ENCODE results near the gene TMED5.

Gene TMED5

GRCh38 chr1:93120614-93121013, 59.6 kb downstream of the TMED5 start:
- DNase-seq (ENCODE audit: low read depth): no peak

DNA sequence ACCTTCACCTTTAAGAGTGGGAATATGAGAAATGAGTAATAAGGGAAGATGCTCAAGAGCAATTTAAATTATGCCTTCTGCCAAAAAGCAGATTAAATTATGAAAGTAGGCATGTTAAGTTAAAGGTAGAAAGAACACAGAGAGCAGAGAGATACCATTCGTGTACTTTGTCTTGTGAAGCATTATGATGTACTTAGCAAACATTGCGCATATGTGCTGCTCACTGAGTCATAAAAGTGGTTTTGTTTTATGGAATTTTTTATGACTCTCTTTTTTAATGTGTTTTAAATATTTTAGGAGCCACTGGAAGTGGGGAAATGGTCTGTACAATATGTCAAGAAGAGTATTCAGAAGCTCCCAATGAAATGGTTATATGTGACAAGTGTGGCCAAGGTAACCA, 65.8 kb downstream of the TMED5 start:
- no peak for DNase-seq (ENCODE audit: low read depth)

DNA sequence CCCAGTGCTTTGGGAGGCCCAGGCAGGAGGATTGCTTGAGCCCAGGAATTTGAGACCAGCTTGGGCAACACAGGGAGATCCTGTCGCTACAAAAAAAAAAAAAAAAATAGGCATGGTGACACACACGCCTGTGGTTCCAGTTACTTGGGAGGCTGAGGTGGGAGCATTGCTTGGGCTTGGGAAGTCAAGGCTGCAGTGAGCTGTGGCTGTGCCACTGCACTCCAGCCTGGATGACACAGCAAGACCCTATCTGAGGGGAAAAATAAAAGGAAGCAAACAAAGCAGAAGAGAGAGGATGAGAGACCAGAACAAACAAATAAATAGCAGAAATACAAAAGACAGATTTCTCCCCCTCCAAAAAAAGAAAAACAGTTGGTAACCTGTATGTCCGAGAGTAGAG, 67.1 kb downstream of the TMED5 start:
- DNase-seq (ENCODE audit: low read depth): no peak

- DNase-seq (ENCODE audit: low read depth): no peak
Observed at GRCh38 chr1:93111561-93111960, 68.7 kb downstream of the TMED5 start.

DNA sequence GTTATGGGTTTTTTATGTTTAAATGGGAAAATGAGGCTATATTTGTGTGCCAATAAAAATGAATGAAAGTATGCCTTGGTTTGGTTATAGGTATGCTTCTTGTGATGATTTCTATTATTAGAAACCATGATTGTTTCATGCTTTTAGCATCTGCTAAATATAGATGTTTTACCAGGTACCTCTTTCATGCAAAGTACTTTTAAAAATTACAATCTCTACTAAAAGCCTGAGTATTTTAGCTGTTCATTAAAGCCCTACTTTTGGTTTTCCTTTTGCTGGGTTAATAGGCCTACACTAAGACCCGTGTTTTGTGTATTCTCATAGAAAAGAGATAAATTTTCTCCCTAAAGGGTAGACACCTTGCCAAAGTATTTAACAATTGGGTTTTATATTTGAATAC, 69.1 kb downstream of the TMED5 start:
- no peak for DNase-seq (ENCODE audit: low read depth)

DNA sequence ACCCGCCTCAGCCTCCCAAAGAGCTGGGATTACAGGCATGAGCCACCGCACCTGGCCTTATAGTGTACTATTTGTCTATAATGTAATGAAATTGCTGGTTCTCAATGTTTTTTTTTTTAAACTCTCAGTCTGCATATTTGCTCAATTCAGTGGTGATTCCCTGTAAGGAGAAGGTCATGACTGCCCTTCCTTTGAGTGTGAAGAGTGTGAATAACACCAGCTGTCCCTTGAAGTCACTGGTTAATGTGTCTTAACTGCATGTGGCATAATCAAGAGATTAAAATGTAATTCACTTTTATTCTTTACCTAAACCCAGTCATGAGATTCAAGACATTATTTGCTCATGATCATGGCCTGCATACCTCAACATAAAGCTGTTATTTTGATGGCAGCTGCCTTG, 70.6 kb downstream of the TMED5 start:
- no peak for DNase-seq (ENCODE audit: low read depth)

- no peak for DNase-seq (ENCODE audit: low read depth)
Observed at GRCh38 chr1:93108335-93108734, 71.9 kb downstream of the TMED5 start.

GRCh38 chr1:93107395-93107794, 72.8 kb downstream of the TMED5 start:
- DNase-seq (ENCODE audit: low read depth): no peak

GRCh38 chr1:93106226-93106625, 74.0 kb downstream of the TMED5 start:
- no peak for DNase-seq (ENCODE audit: low read depth)

DNA sequence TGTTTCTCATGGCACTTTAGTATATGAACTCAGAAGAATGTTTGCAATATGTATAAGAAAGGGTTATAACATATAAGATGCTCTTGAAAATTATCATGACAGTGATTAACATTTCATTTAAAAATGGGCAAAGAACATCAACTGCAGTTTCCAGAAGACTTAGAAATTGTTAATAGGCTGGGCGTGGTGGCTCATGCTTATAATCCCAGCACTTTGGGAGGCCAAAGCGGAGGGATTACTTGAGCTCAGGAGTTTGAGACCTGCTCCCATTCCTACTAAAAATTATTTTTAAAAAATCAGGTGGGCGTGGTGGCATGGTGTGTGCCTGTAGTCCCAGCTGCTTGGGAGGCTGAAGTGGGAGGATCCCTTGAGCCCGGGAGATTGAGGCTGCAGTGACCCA, 78.1 kb downstream of the TMED5 start:
- DNase-seq (ENCODE audit: low read depth): no peak

Measured in stimulated activated CD8-positive, alpha-beta memory T cell treated with anti-CD3 and anti-CD28 coated beads, Interleukin-12 subunit alpha, Interleukin-12 subunit beta, amount 100 ng/mL, for 1 hour (primary cell).